ENCODE measurements around the gene GNA12. TPM values are rescaled to one million over a fixed set of nuclear protein-coding genes. Genes with fewer than 3 reads are reported as not detected.

Gene GNA12
- total and polyA plus RNA-seq, 4 donors = 3.7 to 19.0 (median 11.3) TPM

DNA sequence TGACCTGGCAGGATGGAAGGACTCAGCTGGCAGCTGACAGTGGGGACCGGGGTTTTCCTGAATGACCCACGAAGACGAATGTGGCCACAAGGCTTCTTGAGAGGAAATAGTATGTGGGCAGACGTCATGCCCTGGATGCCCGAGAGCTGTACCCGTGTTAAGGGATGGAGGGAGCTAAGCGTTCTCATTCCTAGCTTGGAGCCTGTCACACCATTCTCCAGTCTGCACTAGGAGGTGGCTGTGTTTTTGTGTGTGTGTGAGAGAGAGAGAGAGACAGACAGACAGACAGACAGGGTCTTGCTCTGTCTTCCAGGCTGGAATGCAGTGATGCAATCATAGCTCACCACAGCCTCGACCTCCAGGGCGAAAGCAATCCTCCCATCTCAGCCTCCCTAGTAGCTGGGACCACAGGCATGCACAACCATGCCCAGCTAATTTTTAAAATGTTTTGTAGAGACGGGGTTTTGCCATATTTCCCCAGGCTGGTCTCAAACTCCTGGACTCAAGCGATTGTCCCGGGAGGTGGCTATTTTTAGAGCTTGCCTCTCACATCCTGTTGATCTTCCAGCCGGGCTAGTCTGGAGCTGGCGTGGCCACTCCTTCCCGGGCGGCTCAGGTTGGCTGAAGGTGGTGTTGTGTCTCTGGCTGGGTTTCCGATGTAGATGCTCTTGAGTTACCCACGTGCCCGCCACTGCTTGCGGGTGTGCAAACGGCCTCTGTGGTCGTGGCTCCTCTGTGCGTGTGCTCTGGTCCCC is 154.0 kb downstream of the GNA12 start:
- DNase-seq (ENCODE audit: low spot score) = no peak
- Histone ChIP-seq H3K27ac (ENCODE audit: low read depth in 1 of 2, low read length in 2 of 2) (no peak overlapping the region), H3K36me3 (ENCODE audit: control insufficient read depth in 4 of 4, insufficient read depth in 3 of 4, low read depth in 1 of 4, low read length in 3 of 4) (no peaks in the 10 kb centered on the region), H3K4me1 (ENCODE audit: control insufficient read depth in 4 of 4, insufficient read depth in 4 of 4, low read length in 3 of 4) (peaks cover 2 to 16% (median 11%) of the 10 kb centered on the region in 4 donors), H3K4me3 (ENCODE audit: low read depth in 1 of 3, low read length in 3 of 3) (no peak overlapping the region), H3K9me3 (ENCODE audit: control insufficient read depth in 4 of 4, low read length in 3 of 4) (no peaks in the 10 kb centered on the region), H3K9ac (ENCODE audit: low read depth in 1 of 2, low read length in 2 of 2) (no peak overlapping the region), H3K27me3 (ENCODE audit: control insufficient read depth in 4 of 4, insufficient read depth in 4 of 4, low read length in 3 of 4) (peaks cover 0 to 2% (median 0%) of the 10 kb centered on the region in 4 donors)
- WGBS = 70% methylated on average over 23 of the region's 23 CpGs
- TF ChIP-seq JUND (IDR thresholded peaks at IDR 0.05) (no peak), RAD21 (IDR thresholded peaks at IDR 0.05) (no peak), FOXA2 (IDR thresholded peaks at IDR 0.05) (no peak), SP1 (IDR thresholded peaks at IDR 0.05) (no peak), EGR1 (IDR thresholded peaks at IDR 0.05; ENCODE audit: low read depth in 2 of 2) (no peak), HNF4A (conservative IDR thresholded peaks at IDR 0.05) (no peak), TAF1 (conservative IDR thresholded peaks at IDR 0.05) (no peak)
- TF ChIP-seq, protein P1, sequence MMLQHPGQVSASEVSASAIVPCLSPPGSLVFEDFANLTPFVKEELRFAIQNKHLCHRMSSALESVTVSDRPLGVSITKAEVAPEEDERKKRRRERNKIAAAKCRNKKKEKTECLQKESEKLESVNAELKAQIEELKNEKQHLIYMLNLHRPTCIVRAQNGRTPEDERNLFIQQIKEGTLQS (IDR thresholded peaks at IDR 0.05) = no peak

DNA sequence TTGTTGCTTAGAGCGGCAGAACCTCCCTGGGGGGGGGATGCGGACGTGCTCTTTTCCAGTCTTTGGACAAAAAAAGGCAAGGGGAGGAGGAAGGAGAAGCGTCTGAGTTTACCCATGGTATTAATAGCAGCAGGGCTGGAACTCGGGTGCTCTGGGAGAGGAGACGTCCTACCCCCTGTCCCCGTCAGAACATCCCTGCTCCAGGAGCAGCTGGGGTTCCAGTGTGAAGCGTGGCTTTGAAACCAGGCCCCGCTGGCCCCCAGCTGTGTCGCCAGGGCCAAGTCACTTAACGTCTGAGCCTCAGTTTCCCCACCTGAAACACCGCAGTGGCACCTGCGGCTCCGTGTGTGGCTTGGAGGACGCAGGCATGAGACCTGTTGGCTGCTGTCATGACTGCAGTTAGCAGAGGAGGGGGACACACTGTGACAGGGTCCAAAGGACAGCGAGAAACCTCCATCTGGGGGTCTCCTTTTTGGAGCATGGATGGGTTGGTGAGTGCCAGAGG is 154.7 kb downstream of the GNA12 start:
- no peak overlapping the region for H3K4me3 ChIP-seq (ENCODE audit: low read depth in 1 of 3, low read length in 3 of 3)
- WGBS = 62% methylated on average over 16 of the region's 16 CpGs
- TF ChIP-seq, protein P2, sequence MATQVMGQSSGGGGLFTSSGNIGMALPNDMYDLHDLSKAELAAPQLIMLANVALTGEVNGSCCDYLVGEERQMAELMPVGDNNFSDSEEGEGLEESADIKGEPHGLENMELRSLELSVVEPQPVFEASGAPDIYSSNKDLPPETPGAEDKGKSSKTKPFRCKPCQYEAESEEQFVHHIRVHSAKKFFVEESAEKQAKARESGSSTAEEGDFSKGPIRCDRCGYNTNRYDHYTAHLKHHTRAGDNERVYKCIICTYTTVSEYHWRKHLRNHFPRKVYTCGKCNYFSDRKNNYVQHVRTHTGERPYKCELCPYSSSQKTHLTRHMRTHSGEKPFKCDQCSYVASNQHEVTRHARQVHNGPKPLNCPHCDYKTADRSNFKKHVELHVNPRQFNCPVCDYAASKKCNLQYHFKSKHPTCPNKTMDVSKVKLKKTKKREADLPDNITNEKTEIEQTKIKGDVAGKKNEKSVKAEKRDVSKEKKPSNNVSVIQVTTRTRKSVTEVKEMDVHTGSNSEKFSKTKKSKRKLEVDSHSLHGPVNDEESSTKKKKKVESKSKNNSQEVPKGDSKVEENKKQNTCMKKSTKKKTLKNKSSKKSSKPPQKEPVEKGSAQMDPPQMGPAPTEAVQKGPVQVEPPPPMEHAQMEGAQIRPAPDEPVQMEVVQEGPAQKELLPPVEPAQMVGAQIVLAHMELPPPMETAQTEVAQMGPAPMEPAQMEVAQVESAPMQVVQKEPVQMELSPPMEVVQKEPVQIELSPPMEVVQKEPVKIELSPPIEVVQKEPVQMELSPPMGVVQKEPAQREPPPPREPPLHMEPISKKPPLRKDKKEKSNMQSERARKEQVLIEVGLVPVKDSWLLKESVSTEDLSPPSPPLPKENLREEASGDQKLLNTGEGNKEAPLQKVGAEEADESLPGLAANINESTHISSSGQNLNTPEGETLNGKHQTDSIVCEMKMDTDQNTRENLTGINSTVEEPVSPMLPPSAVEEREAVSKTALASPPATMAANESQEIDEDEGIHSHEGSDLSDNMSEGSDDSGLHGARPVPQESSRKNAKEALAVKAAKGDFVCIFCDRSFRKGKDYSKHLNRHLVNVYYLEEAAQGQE (IDR thresholded peaks at IDR 0.05) = no peak
- TF ChIP-seq TAF1 (conservative IDR thresholded peaks at IDR 0.05) = no peak
- TF ChIP-seq FOXA2 (IDR thresholded peaks at IDR 0.05) = no peak
- TF ChIP-seq, protein P3, sequence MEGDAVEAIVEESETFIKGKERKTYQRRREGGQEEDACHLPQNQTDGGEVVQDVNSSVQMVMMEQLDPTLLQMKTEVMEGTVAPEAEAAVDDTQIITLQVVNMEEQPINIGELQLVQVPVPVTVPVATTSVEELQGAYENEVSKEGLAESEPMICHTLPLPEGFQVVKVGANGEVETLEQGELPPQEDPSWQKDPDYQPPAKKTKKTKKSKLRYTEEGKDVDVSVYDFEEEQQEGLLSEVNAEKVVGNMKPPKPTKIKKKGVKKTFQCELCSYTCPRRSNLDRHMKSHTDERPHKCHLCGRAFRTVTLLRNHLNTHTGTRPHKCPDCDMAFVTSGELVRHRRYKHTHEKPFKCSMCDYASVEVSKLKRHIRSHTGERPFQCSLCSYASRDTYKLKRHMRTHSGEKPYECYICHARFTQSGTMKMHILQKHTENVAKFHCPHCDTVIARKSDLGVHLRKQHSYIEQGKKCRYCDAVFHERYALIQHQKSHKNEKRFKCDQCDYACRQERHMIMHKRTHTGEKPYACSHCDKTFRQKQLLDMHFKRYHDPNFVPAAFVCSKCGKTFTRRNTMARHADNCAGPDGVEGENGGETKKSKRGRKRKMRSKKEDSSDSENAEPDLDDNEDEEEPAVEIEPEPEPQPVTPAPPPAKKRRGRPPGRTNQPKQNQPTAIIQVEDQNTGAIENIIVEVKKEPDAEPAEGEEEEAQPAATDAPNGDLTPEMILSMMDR (IDR thresholded peaks at IDR 0.05; ENCODE audit: low read depth, low read length, missing input control) = no peak
- no peaks in the 10 kb centered on the region for H3K36me3 ChIP-seq (ENCODE audit: control insufficient read depth in 4 of 4, insufficient read depth in 3 of 4, low read depth in 1 of 4, low read length in 3 of 4)
- H3K9me3 ChIP-seq (ENCODE audit: control insufficient read depth in 4 of 4, low read length in 3 of 4) = no peaks in the 10 kb centered on the region
- H3K4me1 ChIP-seq (ENCODE audit: control insufficient read depth in 4 of 4, insufficient read depth in 4 of 4, low read length in 3 of 4) = peaks cover 2 to 16% (median 11%) of the 10 kb centered on the region in 4 donors
- H3K27me3 ChIP-seq (ENCODE audit: control insufficient read depth in 4 of 4, insufficient read depth in 4 of 4, low read length in 3 of 4) = peaks cover 0 to 2% (median 0%) of the 10 kb centered on the region in 4 donors
- no peak overlapping the region for H3K27ac ChIP-seq (ENCODE audit: low read depth in 1 of 2, low read length in 2 of 2)
- no peak for DNase-seq (ENCODE audit: low spot score)
- H3K9ac ChIP-seq (ENCODE audit: low read depth in 1 of 2, low read length in 2 of 2) = no peak overlapping the region

Measured in liver (tissue), 9 donors.